Left lung (tissue), 10 donors: ENCODE data around the gene MRPL58. TPM values are rescaled to one million over a fixed set of nuclear protein-coding genes. Genes with fewer than 3 reads are reported as not detected.
A peak's percentile ranks its signal among the peaks of the same experiment; 100 is the strongest.
"Not testable (repeated sequence)": the region's sequence is repeated elsewhere in the genome, so short reads cannot be mapped to it uniquely, and the experiment has no call there.

ENCODE experiments used
- ATAC-seq: fragments of 200-7000 bp; cut with Tn5 transposase; one replicate; pipeline ENCODE4 v1.9.1; 2020; ENCODE audit warnings: moderate library complexity
- DNase-seq, 4 donors: peaks; one replicate each; pipeline ENCODE4 v3.0.0-alpha.2; 2013 to 2020
- H3K27ac ChIP-seq, 2 donors: fragments of 200-600 bp; sonication (generic) in 1 of 2; one replicate each; pipeline versions ENCODE4 v1.5.0 to v1.8.0; 2020 to 2021
- H3K27me3 ChIP-seq, 2 donors: fragments of 200-600 bp; sonication (generic) in 1 of 2; one replicate each; pipeline versions ENCODE4 v1.5.0 to v1.8.0; 2020 to 2021
- H3K36me3 ChIP-seq, 2 donors: fragments of 200-600 bp; sonication (generic) in 1 of 2; one replicate each; pipeline versions ENCODE4 v1.5.0 to v1.8.0; 2020 to 2021
- H3K4me1 ChIP-seq, 2 donors: fragments of 200-600 bp; one replicate each; pipeline ENCODE4 v1.8.0; 2021
- H3K4me3 ChIP-seq, 2 donors: fragments of 200-600 bp; sonication (generic) in 1 of 2; one replicate each; pipeline versions ENCODE4 v1.5.0 to v1.8.0; 2020 to 2021; ENCODE audit warnings: mild to moderate bottlenecking in 1 of 2
- H3K9me3 ChIP-seq, 2 donors: fragments of 200-600 bp; sonication (generic) in 1 of 2; one replicate each; pipeline versions ENCODE4 v1.5.0 to v1.8.0; 2020 to 2021
- intact Hi-C, 2 donors: fragments of 100-400 bp; cut with DNase I; formaldehyde crosslinking; loops; one replicate each; pipeline versions ENCODE4 v1.11.2 to v1.14.2; 2022
- polyA plus RNA-seq, 6 donors: library from polyadenylated mRNA; unstranded; fragments of 120-200 nt; gene quantifications; one replicate each; pipeline ENCODE4 v1.2.1, GENCODE V29; 2013; ENCODE audit not compliant: insufficient read length in 6 of 6
- total RNA-seq, 2 donors: library from RNA; stranded (reverse); fragmentation: NEBNext Ultra II Directional; extraction: Animal tissue kit (Norgen Biotek cat#: 25700); gene quantifications; one replicate each; pipeline ENCODE4 v1.2.1, GENCODE V29; 2021
- TF ChIP-seq, protein P1 (sequence below), 2 donors: fragments of 200-600 bp; sonication (generic) in 1 of 2; IDR thresholded peaks; one replicate each; pipeline versions ENCODE4 v1.5.0 to v1.8.0; 2021; ENCODE audit warnings: antibody characterized with exemption in 2 of 2
- donor health status: DM: no; HTN: yes; CAD: no.
- donor health status: DM: no; HTN: no; CAD: no.

Gene MRPL58
- total and polyA plus RNA-seq, 8 donors: 18.8 to 32.8 (median 22.6) TPM

DNA sequence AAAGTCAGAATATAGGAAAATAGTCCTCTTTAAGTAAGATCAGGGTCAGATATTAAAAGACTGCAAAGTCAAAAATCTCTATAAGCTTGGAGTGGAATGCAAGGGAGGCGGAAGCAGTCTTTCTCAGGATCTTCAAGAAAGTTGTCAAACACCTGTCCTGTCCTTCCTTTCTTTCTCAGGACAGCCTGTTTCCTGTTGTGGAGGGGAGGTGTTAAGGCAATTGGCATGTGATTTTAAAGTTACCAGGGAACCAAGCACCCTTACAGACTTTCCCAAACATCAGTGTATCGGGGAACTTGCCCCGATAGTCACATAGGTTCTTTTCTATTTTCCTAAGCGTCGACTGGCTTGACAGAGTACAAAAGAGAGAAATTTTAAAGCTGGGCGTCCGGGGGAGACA, 32.2 kb downstream of the MRPL58 start:
- TF ChIP-seq, protein P1, sequence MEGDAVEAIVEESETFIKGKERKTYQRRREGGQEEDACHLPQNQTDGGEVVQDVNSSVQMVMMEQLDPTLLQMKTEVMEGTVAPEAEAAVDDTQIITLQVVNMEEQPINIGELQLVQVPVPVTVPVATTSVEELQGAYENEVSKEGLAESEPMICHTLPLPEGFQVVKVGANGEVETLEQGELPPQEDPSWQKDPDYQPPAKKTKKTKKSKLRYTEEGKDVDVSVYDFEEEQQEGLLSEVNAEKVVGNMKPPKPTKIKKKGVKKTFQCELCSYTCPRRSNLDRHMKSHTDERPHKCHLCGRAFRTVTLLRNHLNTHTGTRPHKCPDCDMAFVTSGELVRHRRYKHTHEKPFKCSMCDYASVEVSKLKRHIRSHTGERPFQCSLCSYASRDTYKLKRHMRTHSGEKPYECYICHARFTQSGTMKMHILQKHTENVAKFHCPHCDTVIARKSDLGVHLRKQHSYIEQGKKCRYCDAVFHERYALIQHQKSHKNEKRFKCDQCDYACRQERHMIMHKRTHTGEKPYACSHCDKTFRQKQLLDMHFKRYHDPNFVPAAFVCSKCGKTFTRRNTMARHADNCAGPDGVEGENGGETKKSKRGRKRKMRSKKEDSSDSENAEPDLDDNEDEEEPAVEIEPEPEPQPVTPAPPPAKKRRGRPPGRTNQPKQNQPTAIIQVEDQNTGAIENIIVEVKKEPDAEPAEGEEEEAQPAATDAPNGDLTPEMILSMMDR (IDR thresholded peaks at IDR 0.05): no peak
- no peaks in the 10 kb centered on the region for H3K9me3 ChIP-seq
- DNase-seq (no peak), ATAC-seq (no peak)
- H3K36me3 ChIP-seq: peaks cover 0 to 32% of the 10 kb centered on the region in 2 donors
- H3K4me1 ChIP-seq: peaks cover 12 to 29% of the 10 kb centered on the region in 2 donors
- intact Hi-C loops: no loop called here
- H3K4me3 ChIP-seq: no peak overlapping the region
- no peak overlapping the region for H3K27ac ChIP-seq
- H3K27me3 ChIP-seq: no peaks in the 10 kb centered on the region

GRCh38 chr17:75045946-75046406, 33.5 kb downstream of the MRPL58 start:
- intact Hi-C loops, DNase-seq, H3K9me3 ChIP-seq, ATAC-seq, H3K27me3 ChIP-seq: not testable (repeated sequence)
- H3K4me3 ChIP-seq: peak overlapping the region; percentile 72 to 97
- peaks cover 12 to 29% of the 10 kb centered on the region in 2 donors for H3K4me1 ChIP-seq
- H3K27ac ChIP-seq: peak overlapping the region; percentile 92 to 95
- H3K36me3 ChIP-seq: peaks cover 0 to 31% of the 10 kb centered on the region in 2 donors

DNA sequence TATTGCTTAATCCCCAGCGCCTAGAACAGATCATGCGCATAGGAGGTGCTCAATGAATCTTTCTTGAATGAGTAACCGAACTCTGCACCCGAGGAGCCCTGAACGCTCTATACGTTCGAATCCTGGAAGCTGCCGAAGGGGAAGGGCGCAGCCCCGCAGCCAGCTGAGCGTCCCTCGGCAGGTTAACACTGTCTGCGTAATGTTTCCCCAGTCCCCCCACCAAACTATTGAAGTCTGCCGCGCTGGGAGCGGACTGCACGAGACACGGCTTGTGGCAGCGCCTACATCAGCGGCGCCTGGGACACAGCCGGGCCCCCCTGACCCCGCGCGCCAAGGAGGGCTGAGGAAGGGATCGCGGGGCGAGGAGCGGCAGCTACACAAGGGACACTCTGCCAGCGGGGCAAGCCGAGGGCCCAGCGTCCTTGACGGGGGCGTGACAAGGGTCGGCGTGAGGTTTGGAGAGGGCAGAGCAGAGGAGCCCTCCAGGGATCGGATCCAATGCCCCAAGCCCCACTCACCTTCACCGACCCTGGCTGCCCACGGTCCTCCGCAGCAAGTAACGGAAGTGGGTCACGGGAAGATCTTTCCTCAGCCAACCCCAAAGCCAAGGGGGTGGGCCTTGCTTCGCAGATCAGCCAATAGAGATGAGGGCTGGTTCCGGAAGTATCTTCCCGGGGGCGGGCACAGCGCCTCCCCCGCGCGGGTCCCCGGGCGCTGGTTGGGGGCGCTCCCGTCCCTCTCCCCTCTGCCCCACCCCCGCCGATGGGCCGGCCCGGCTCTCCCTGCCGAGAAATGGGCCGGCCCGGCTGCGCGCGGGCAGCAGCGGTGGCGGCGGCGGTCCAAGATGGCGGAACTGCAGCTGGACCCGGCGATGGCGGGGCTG, 34.2 kb downstream of the MRPL58 start, which contains the start of the genes ATP5PD and KCTD2:
TSS of gene ATP5PD (minus strand) at position 563 of the 883 bp plus-strand sequence. CDS start 4,319 bp downstream, outside the sequence.
TSS of gene KCTD2 (plus strand) at position 819 of the 883 bp plus-strand sequence. CDS start at position 845, 26 bp downstream.
- Histone ChIP-seq H3K27ac (peak within 1 kb of the TSS; percentile 92 to 95), H3K9me3 (no peaks in the 10 kb centered on the region), H3K27me3 (no peaks in the 10 kb centered on the region), H3K36me3 (peaks cover 0 to 31% of the 10 kb centered on the region in 2 donors), H3K4me1 (peaks cover 12 to 29% of the 10 kb centered on the region in 2 donors), H3K4me3 (peak within 1 kb of the TSS; percentile 72 to 97)
- ATAC-seq (peak; percentile 100), DNase-seq (peak; percentile 95 to 98 (median 97))
- TF ChIP-seq, protein P1 (IDR thresholded peaks at IDR 0.05): peak in 1 of 2 donors; percentile 17
- intact Hi-C loops: no loop called here

DNA sequence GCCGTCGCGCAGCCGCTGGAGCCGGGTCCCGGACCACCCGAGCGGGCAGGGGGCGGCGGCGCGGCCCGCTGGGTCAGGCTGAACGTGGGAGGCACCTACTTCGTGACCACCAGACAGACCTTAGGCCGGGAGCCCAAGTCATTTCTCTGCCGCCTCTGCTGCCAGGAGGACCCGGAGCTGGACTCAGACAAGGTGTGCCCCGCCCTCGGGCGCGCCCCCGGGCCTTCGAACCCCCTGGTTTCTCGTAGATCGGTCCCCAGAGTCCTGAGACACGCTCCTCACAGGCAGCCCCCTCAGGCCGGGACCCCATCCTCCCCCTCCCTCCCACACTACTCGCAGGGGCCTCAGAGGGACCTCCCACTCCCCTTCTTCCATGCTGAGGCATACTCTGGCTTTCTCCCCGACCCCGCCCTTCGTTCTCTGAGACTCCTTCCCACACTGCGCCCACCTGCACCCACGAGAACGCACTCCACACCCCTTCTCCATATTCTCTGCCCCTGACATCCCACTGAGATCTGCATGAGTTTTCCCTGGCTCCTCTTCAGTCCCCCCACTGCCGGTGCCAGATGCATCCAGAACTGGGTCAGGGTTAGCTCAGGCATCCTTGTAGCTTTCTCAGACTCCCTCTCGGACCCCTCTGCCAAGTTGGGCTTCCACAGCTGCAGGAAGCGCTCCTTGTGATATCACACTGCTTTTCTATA, 35.1 kb downstream of the MRPL58 start:
- TF ChIP-seq, protein P1 (IDR thresholded peaks at IDR 0.05): no peak
- no peaks in the 10 kb centered on the region for H3K27me3 ChIP-seq
- peaks cover 0 to 33% of the 10 kb centered on the region in 2 donors for H3K36me3 ChIP-seq
- no peaks in the 10 kb centered on the region for H3K9me3 ChIP-seq
- peaks cover 12 to 29% of the 10 kb centered on the region in 2 donors for H3K4me1 ChIP-seq
- ATAC-seq: no peak
- H3K27ac ChIP-seq: peak overlapping the region in 1 of 2 donors; percentile 92
- DNase-seq: peak in 2 of 4 donors; percentile 47 to 75
- intact Hi-C loops: no loop called here
- H3K4me3 ChIP-seq: peak overlapping the region; percentile 72 to 97

DNA sequence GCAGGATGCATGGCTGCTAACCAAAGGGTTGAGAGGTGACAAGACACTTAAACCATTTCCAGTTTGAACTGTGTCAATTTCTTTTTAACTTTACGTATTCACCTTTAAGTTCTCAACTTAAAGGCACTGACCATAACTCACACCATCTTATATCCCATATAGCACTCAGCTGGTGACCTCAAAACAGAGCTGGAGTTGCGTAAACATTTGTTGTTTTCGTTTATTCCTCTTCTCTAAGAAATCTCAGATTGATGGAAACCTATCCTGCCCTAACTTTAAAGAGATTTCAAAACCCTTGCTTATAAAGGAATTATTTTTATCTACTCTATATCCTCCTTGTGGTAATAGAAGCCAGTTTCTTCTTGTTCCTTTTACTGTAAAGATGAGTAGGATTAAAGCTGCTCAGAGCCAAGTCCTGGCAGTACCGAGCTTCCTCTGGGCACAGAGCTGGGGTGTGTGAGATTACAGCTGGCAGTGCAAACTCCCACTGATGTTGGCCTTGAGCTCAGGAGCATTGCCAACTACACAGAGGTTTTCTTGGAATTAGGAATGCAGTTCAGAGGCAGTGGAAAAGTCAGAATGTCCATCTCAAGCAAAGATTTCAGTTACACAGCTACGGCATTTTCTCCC, 35.9 kb downstream of the MRPL58 start:
- peak overlapping the region; percentile 72 to 97 for H3K4me3 ChIP-seq
- peak overlapping the region in 1 of 2 donors; percentile 92 for H3K27ac ChIP-seq
- H3K4me1 ChIP-seq: peaks cover 12 to 29% of the 10 kb centered on the region in 2 donors
- H3K36me3 ChIP-seq: peaks cover 0 to 41% of the 10 kb centered on the region in 2 donors
- DNase-seq: no peak
- TF ChIP-seq, protein P1 (IDR thresholded peaks at IDR 0.05): no peak
- no peaks in the 10 kb centered on the region for H3K9me3 ChIP-seq
- intact Hi-C loops: no loop called here
- H3K27me3 ChIP-seq: no peaks in the 10 kb centered on the region
- no peak for ATAC-seq
